ENCODE results near the gene SMIM13.
"Not testable (repeated sequence)": the region's sequence is repeated elsewhere in the genome, so short reads cannot be mapped to it uniquely, and the experiment has no call there.

SMIM13 gene

DNA sequence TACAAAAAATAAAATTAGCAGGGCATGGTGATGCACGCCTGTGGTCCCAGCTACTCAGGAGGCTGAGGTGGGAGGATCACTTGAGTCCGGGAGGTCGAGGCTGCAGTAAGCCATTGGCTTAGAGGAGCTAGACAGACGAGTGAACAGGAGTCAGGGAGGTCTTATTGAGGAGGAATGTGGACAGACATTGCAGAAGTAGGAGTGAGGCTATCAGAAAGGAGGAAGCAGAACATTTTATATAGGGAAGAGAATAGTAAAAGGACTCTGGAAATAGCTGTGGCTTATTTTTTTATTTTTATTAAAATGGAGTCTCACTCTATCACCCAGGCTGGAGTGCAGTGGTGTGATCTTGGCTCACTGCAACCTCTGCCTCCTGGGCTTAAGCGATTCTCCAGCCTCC, 2.5 kb upstream of the SMIM13 start:
- H3K36me3 ChIP-seq (ENCODE audit: insufficient read depth, low read length); H3K4me3 ChIP-seq (ENCODE audit: low read length); H2AFZ ChIP-seq (ENCODE audit: low read depth, low read length); H3K9me3 ChIP-seq (ENCODE audit: low read length); H3K27me3 ChIP-seq (ENCODE audit: insufficient read depth, low read length): not testable (repeated sequence)
- H3K4me1 ChIP-seq (ENCODE audit: insufficient read depth, low read length): peaks cover 14% of the 10 kb centered on the region

- Histone ChIP-seq H3K4me3 (ENCODE audit: low read length) (peak overlapping the region; percentile 96), H2AFZ (ENCODE audit: low read depth, low read length) (peak overlapping the region; percentile 91), H3K36me3 (ENCODE audit: insufficient read depth, low read length) (no peaks in the 10 kb centered on the region), H3K4me1 (ENCODE audit: insufficient read depth, low read length) (peaks cover 14% of the 10 kb centered on the region), H3K9me3 (ENCODE audit: low read length) (no peaks in the 10 kb centered on the region), H3K27me3 (ENCODE audit: insufficient read depth, low read length) (no peaks in the 10 kb centered on the region)
Measured at GRCh38 chr6:11092668-11093375, 812 bp upstream of the SMIM13 start.

GRCh38 chr6:11093376-11093625, 333 bp upstream of the SMIM13 start:
- Histone ChIP-seq H3K4me1 (ENCODE audit: insufficient read depth, low read length) (peaks cover 14% of the 10 kb centered on the region), H3K36me3 (ENCODE audit: insufficient read depth, low read length) (no peaks in the 10 kb centered on the region), H3K27me3 (ENCODE audit: insufficient read depth, low read length) (no peaks in the 10 kb centered on the region), H3K9me3 (ENCODE audit: low read length) (no peaks in the 10 kb centered on the region), H3K4me3 (ENCODE audit: low read length) (peak overlapping the region; percentile 96), H2AFZ (ENCODE audit: low read depth, low read length) (peak overlapping the region; percentile 91)

DNA sequence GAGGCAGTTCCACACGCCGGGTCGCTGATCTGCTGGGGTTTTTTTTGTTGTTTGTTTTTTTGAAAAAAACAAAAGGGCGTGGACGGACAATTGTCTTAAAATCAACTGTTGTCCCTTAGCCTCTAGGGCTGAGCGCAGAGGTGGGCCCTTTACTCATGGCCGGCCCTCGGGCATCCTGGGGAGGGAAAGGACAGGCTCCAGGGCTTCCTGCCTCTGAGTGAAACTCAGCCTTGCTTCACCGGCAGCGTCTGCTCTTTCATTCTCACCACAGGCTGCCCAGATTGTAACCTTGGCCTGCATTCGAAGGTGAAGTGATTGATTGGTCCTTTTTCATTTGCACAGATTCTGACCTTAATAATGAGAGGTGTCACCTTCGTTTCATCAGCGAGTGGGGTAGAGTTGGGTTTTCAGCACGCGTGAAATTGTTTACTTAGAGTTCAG, 797 bp downstream of the SMIM13 start:
- H3K27me3 ChIP-seq (ENCODE audit: insufficient read depth, low read length): no peaks in the 10 kb centered on the region
- H2AFZ ChIP-seq (ENCODE audit: low read depth, low read length): peak overlapping the region; percentile 62
- H3K36me3 ChIP-seq (ENCODE audit: insufficient read depth, low read length): no peaks in the 10 kb centered on the region
- H3K9me3 ChIP-seq (ENCODE audit: low read length): no peaks in the 10 kb centered on the region
- H3K4me1 ChIP-seq (ENCODE audit: insufficient read depth, low read length): peaks cover 14% of the 10 kb centered on the region
- peak overlapping the region; percentile 96 for H3K4me3 ChIP-seq (ENCODE audit: low read length)

DNA sequence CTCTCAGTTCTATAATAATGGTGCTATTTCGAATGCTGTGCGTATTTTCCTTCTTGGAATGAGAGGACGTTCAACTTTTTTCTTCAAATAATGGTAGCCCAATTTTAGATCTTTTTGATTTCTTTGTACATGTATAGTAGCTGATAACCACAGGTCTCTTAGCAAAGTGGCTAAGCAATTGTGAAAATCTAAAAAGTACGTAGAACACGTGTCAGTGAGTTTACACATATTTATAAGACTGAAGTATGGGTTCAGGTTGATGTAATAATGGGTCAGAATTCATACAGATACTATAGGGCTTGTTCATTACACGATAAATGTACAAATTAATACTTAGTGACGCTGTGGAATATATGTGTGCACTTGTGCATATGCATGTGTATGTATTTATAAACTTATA, 1.3 kb downstream of the SMIM13 start:
- Histone ChIP-seq H2AFZ (ENCODE audit: low read depth, low read length) (peak overlapping the region; percentile 62), H3K9me3 (ENCODE audit: low read length) (no peaks in the 10 kb centered on the region), H3K36me3 (ENCODE audit: insufficient read depth, low read length) (no peaks in the 10 kb centered on the region), H3K4me3 (ENCODE audit: low read length) (peak overlapping the region; percentile 96), H3K27me3 (ENCODE audit: insufficient read depth, low read length) (no peaks in the 10 kb centered on the region), H3K4me1 (ENCODE audit: insufficient read depth, low read length) (peaks cover 14% of the 10 kb centered on the region)

- Histone ChIP-seq H2AFZ (ENCODE audit: low read depth, low read length) (no peak overlapping the region), H3K4me1 (ENCODE audit: insufficient read depth, low read length) (peaks cover 14% of the 10 kb centered on the region), H3K27me3 (ENCODE audit: insufficient read depth, low read length) (no peaks in the 10 kb centered on the region), H3K4me3 (ENCODE audit: low read length) (no peak overlapping the region), H3K36me3 (ENCODE audit: insufficient read depth, low read length) (no peaks in the 10 kb centered on the region), H3K9me3 (ENCODE audit: low read length) (peaks cover 3% of the 10 kb centered on the region)
Measured at GRCh38 chr6:11096109-11096508, 2.5 kb downstream of the SMIM13 start.

GRCh38 chr6:11097476-11097875, 3.8 kb downstream of the SMIM13 start:
- Histone ChIP-seq H3K9me3 (ENCODE audit: low read length) (peaks cover 6% of the 10 kb centered on the region), H3K27me3 (ENCODE audit: insufficient read depth, low read length) (no peaks in the 10 kb centered on the region), H2AFZ (ENCODE audit: low read depth, low read length) (no peak overlapping the region), H3K36me3 (ENCODE audit: insufficient read depth, low read length) (no peaks in the 10 kb centered on the region), H3K4me3 (ENCODE audit: low read length) (no peak overlapping the region), H3K4me1 (ENCODE audit: insufficient read depth, low read length) (peaks cover 14% of the 10 kb centered on the region)

DNA sequence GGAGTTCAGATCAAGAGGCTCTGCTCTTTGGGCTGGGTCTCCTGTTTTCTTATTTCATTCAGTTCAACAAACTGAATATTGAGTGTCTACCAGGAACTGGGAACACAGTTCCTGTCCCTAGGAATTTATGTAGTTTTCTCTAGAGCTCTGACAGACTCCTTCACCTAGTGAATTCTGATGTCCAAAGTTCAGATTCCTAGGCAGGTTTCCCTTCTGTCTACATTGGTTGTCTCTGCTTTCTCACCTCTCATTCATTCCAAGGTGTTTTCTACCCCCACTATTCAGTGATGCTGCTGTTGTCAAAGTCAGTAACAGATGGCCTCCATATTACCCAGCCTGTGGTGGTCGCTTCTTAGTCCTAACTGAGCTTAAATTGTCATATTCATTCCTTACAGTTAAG, 4.4 kb downstream of the SMIM13 start:
- Histone ChIP-seq H3K27me3 (ENCODE audit: insufficient read depth, low read length) (no peaks in the 10 kb centered on the region), H3K4me3 (ENCODE audit: low read length) (no peak overlapping the region), H2AFZ (ENCODE audit: low read depth, low read length) (no peak overlapping the region), H3K9me3 (ENCODE audit: low read length) (peaks cover 9% of the 10 kb centered on the region), H3K4me1 (ENCODE audit: insufficient read depth, low read length) (peaks cover 11% of the 10 kb centered on the region), H3K36me3 (ENCODE audit: insufficient read depth, low read length) (no peaks in the 10 kb centered on the region)

- Histone ChIP-seq H3K36me3 (ENCODE audit: insufficient read depth, low read length) (no peaks in the 10 kb centered on the region), H3K4me3 (ENCODE audit: low read length) (no peak overlapping the region), H3K4me1 (ENCODE audit: insufficient read depth, low read length) (no peaks in the 10 kb centered on the region), H2AFZ (ENCODE audit: low read depth, low read length) (no peak overlapping the region), H3K9me3 (ENCODE audit: low read length) (peaks cover 14% of the 10 kb centered on the region), H3K27me3 (ENCODE audit: insufficient read depth, low read length) (no peaks in the 10 kb centered on the region)
Measured at GRCh38 chr6:11101417-11101816, 7.8 kb downstream of the SMIM13 start.

DNA sequence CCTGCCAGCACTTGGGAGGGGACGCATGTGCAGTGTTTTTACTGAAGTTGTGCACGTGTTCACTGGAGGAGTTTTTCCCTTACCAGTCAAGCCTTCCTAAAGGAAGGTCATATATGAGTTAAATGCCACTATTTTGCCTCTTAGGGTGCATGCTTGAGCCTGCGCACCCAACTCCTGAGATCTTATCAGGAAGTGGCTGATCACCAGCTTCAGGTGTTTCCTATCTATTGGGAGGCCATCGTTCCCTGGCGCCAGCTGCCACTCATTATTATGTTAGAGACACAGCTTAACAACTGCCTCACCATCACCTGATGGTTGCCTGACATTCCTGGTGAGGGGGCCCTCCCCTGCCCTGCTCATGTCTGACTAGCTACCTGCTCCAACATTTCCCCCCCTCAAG, 9.4 kb downstream of the SMIM13 start:
- Histone ChIP-seq H3K36me3 (ENCODE audit: insufficient read depth, low read length) (no peaks in the 10 kb centered on the region), H2AFZ (ENCODE audit: low read depth, low read length) (no peak overlapping the region), H3K4me3 (ENCODE audit: low read length) (no peak overlapping the region)

DNA sequence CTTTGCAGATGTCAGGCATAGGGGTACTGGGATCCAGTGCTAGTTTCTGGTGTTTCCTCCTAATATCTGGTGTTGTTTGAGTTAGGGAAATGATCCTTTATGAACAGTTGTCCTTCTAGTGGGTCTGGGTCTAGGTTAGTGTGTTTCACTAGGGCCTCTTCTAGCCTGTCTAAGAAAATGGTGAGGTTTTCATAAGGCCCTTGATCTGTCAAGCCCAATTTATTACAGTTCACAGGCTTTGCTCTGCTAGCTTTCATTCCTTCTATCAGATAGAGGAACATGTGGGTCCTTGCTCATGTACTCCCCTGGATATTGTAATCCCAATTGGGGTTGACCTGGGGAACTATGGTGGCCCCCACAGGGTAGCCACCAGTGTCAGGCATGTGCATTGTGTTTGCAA, 15.1 kb downstream of the SMIM13 start:
- H3K36me3 ChIP-seq (ENCODE audit: insufficient read depth, low read length): no peaks in the 10 kb centered on the region
- H3K9me3 ChIP-seq (ENCODE audit: low read length): peaks cover 4% of the 10 kb centered on the region
- no peaks in the 10 kb centered on the region for H3K27me3 ChIP-seq (ENCODE audit: insufficient read depth, low read length)
- no peaks in the 10 kb centered on the region for H3K4me1 ChIP-seq (ENCODE audit: insufficient read depth, low read length)
- no peak overlapping the region for H3K4me3 ChIP-seq (ENCODE audit: low read length)
- no peak overlapping the region for H2AFZ ChIP-seq (ENCODE audit: low read depth, low read length)

More for the DNA sequence above, 9.4 kb downstream of the SMIM13 start:
- H3K4me1 ChIP-seq (ENCODE audit: insufficient read depth, low read length): no peaks in the 10 kb centered on the region
- peaks cover 14% of the 10 kb centered on the region for H3K9me3 ChIP-seq (ENCODE audit: low read length)
- no peaks in the 10 kb centered on the region for H3K27me3 ChIP-seq (ENCODE audit: insufficient read depth, low read length)

GRCh38 chr6:11110921-11111768, 17.5 kb downstream of the SMIM13 start, which contains the start of gene ERVFRD-1:
TSS of gene ERVFRD-1 (minus strand) at chr6:11111725. CDS start at chr6:11105310, 6,415 bp downstream.
- Histone ChIP-seq H3K4me1 (ENCODE audit: insufficient read depth, low read length) (no peaks in the 10 kb centered on the region), H2AFZ (ENCODE audit: low read depth, low read length) (no peak within 1 kb of the TSS), H3K27me3 (ENCODE audit: insufficient read depth, low read length) (no peaks in the 10 kb centered on the region), H3K9me3 (ENCODE audit: low read length) (no peaks in the 10 kb centered on the region), H3K36me3 (ENCODE audit: insufficient read depth, low read length) (no peaks in the 10 kb centered on the region), H3K4me3 (ENCODE audit: low read length) (no peak within 1 kb of the TSS)

- no peaks in the 10 kb centered on the region for H3K27me3 ChIP-seq (ENCODE audit: insufficient read depth, low read length)
- no peaks in the 10 kb centered on the region for H3K36me3 ChIP-seq (ENCODE audit: insufficient read depth, low read length)
- no peaks in the 10 kb centered on the region for H3K9me3 ChIP-seq (ENCODE audit: low read length)
- H3K4me1 ChIP-seq (ENCODE audit: insufficient read depth, low read length): no peaks in the 10 kb centered on the region
- H2AFZ ChIP-seq (ENCODE audit: low read depth, low read length): no peak overlapping the region
- no peak overlapping the region for H3K4me3 ChIP-seq (ENCODE audit: low read length)
Measured at GRCh38 chr6:11111769-11112437, 18.3 kb downstream of the SMIM13 start.
